Diencephalon (tissue), 1 donor: ENCODE results near the gene PADI3. TPM values are rescaled to one million over a fixed set of nuclear protein-coding genes. Genes with fewer than 3 reads are reported as not detected.

Source experiments
- small RNA-seq: library from RNA; depleted of rRNA; stranded (forward); fragments of <200 nt; gene quantifications from one replicate; pipeline ENCODE3, GENCODE V24; 2014
- total RNA-seq: library from RNA; depleted of rRNA; stranded (reverse); fragments of >200 nt; gene quantifications from one replicate; pipeline ENCODE4 v1.2.3, GENCODE V29; 2014

PADI3 gene
- not detected for total RNA-seq

GRCh38 chr1:17248781-17249180 lies at the start of gene PADI3:
Gene PADI3 (plus strand): TSS chr1:17249098. CDS start chr1:17249138, 40 bp downstream.

GRCh38 chr1:17204546-17205440 lies 44.1 kb upstream of the PADI3 start, which contains the start of gene PADI1:
Gene PADI1 (plus strand): TSS chr1:17205128. CDS start chr1:17205218, 90 bp downstream.

GRCh38 chr1:17307946-17308345 lies 59.0 kb downstream of the PADI3 start, which contains the start of gene PADI4:
Gene PADI4 (plus strand): TSS chr1:17308197. CDS start chr1:17308223, 26 bp downstream.

Small RNA genes lying within 50 kb of the gene (small RNA-seq; reads per million reads assigned to genes)
- not detected for gene MIR3972

Other genes starting within 250 kb of the PADI3 start
- gene ATP13A2, start 237.2 kb upstream of the PADI3 start, total RNA-seq = 178 TPM
- 87.9 TPM for gene SDHB, start 195.1 kb upstream of the PADI3 start, total RNA-seq
- 3.5 TPM for gene PADI2, start 129.6 kb upstream of the PADI3 start, total RNA-seq
- gene PADI1, start 44.0 kb upstream of the PADI3 start, total RNA-seq = 0.92 TPM
- 0.23 TPM for gene PADI4, start 59.1 kb downstream of the PADI3 start, total RNA-seq
- gene PADI6, start 123.1 kb downstream of the PADI3 start, total RNA-seq = not detected
- gene RCC2, start 190.6 kb downstream of the PADI3 start, total RNA-seq = 31.6 TPM